HG03045 (cell line): Measurements from ENCODE around the gene LAMTOR1.

Experiments used
- ATAC-seq: cut with Tn5 transposase; IDR thresholded peaks from one replicate; pipeline ENCODE4 v1.9.1; 2021; ENCODE audit warnings: mild to moderate bottlenecking, moderate library complexity; ENCODE audit not compliant: unreplicated experiment

Gene LAMTOR1

GRCh38 chr11:72120930-72121329 is 17.8 kb upstream of the LAMTOR1 start:
- ATAC-seq = no peak

GRCh38 chr11:72119198-72119597 is 16.1 kb upstream of the LAMTOR1 start:
- ATAC-seq = no peak

- ATAC-seq = no peak
These were observed 13.1 kb upstream of the LAMTOR1 start for GRCh38 chr11:72116019-72116755.

GRCh38 chr11:72114570-72114969 is 11.5 kb upstream of the LAMTOR1 start:
- no peak for ATAC-seq

- ATAC-seq = no peak
These were observed 10.1 kb upstream of the LAMTOR1 start for GRCh38 chr11:72112978-72113808.

DNA sequence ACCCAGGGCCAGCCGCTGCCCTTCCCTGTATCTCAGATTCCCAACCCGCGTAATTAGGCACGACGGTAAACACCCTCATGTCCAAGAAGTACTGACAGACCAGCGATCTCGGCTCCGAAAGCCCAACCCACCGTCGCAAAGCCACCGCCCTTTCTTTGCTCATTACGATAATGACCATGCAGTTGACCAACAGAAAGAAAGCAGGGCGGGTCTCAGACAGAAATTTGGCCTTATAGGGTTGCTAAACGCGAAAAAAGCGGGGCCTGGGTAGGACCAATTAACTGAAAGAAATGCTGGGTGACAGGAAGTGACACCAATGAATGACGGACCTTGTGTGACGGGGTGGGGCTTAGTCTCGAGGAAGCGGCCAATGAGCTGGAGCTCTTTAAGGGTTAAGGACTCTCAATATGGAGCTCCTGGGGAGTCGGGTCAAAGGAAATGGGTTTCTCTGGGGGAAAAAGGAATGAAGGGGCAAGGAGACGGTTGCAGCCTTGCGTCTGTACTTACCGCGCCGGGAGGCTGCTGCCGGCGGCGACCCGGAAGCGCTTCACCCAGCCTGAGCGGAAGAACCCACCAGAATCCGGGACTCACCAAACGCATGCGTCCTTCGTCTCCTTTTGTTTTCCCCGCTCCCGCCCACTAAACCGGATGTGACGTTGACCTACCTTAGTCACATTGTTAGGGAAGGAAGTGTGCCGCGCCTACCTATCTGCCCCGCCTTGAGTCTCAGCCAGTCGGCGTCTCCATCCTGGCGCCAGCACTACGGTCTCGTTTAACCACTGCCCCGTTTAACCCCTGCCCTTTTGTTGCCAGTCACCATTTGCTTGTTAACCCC is 9.3 kb upstream of the LAMTOR1 start, which contains the start of gene ANAPC15:
Gene ANAPC15 (minus strand): TSS at position 553 of the 835 bp plus-strand sequence. CDS start 1,419 bp downstream, outside the sequence.
- ATAC-seq = peak; percentile 89

- peak; percentile 1 for ATAC-seq
These were observed 8.4 kb upstream of the LAMTOR1 start for GRCh38 chr11:72111300-72112142.

DNA sequence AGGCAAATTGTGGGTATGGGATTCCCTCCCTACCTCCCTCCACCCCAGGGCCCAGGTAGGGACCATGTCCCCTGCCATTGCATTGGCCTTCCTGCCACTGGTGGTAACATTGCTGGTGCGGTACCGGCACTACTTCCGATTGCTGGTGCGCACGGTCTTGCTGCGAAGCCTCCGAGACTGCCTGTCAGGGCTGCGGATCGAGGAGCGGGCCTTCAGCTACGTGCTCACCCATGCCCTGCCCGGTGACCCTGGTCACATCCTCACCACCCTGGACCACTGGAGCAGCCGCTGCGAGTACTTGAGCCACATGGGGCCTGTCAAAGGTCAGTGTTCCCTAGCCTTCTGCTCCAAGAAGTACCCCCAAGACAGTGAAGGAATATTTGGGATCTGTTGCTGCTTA is 2.8 kb upstream of the LAMTOR1 start, which contains the start of gene TOMT:
Gene TOMT (plus strand): TSS at position 37 of the 400 bp plus-strand sequence. CDS start 28 bp downstream, at position 65.
- no peak for ATAC-seq

- ATAC-seq = no peak
These were observed 664 bp upstream of the LAMTOR1 start for GRCh38 chr11:72103754-72104167.

GRCh38 chr11:72102631-72102945 is 509 bp downstream of the LAMTOR1 start:
- no peak for ATAC-seq

- ATAC-seq = no peak
These were observed 935 bp downstream of the LAMTOR1 start for GRCh38 chr11:72102162-72102561.

- ATAC-seq = no peak
These were observed 2.6 kb downstream of the LAMTOR1 start for GRCh38 chr11:72100462-72100861.

DNA sequence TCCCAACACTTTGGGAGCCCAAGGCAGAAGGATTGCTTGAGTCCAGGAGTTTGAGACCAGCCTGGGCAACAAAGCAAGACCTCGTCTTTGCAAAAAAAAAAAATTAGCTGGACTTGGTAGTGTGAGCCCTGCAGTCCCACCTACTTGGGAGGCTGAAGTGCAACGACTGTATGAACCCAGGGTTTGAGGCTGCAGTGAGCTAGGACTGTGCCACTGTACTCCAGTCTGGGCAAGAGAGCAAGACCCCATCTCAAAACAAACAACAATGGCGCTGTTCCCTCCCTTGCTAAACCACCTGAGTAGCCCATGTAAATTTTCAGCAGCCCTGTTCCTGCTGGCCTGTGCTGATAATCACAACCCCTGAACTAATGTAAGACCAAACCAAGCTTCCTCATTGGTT is 3.1 kb downstream of the LAMTOR1 start:
- no peak for ATAC-seq

- no peak for ATAC-seq
These were observed 4.4 kb downstream of the LAMTOR1 start for GRCh38 chr11:72098741-72099140.

DNA sequence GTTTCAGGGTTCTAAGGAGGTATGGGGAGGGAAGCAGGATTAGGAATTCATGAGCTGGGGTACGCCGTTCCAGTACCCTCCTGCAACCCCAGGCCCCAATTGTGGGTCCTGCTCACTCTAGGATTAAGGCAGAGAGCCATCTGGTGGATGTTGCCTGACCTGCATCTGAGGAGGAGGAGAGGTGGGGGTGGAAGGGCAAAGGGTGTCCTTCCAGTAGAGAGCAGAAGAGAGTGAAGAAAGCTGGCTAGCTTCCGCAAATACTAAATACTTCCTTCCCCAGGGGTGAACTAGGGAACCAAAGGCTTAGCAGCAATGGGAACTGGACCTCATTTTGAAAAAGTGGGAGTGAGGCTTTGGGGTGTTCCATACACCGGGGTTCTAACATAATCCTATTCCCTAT is 11.8 kb downstream of the LAMTOR1 start:
- no peak for ATAC-seq

DNA sequence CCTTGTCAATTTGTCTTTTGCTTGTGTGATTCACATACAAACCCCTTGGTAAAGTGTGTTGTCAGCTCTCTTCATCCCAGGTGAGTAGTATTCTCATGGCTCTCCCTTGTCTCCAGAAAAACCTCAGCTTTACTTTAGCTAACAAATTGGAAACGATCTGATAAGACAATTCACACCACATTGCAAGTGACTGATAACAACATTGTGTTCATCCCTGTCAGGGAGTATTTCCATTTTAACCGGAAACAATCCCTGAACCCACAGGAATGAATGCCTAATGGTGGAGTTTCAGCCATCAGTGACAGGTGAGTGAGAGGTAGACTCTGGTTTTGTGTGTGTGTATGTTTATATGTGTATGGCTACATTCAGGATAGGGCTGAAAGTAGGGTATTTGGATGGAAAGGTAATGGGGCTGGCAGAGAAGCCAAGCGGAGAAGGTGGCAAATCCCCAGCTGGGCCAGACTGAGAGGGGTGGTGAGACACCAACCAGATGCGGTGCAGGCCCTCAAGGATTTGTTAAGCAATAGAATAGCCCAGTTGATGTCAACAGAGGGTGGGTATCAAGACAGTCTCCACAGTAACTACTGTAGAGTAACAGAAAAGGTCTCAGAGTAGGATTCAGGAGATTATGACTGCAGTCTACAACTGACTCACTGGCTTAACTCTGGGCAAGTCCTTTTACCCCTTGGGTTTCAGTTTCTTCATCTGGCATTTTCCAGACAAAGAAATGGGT is 14.9 kb downstream of the LAMTOR1 start:
- no peak for ATAC-seq

DNA sequence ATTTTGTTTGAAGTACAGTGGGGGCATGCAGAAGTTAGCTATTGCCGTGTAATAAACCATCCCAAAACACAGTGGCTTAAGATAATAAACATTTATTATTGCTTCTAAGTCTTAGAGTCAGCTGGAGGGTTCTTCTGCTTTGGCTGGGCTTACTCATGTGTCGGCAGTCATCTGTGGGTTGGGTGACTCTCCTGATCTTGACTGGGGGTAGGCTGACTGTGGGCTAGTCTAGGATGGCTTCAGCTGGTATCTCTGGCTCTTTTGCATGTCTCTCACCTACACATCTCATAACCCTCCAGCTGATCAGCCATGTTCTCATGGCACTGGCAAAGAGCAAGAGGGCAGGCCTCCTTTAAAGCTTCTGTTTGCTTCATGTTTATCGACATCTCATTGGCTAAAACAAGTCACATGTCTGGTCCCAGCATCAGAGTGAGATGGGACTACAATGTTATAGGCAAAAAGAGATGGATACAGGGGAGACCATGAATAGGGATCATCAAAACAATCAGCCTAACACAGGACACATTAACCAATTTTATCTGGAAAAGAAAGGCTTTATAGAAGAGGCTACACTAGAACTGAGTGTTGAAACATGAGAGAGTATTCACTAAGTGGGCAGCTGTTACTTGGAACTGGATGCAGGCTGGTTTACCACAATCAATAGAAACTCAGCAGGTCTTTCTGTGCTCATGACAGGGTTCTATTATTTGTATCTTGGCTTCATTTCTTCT is 17.3 kb downstream of the LAMTOR1 start:
- ATAC-seq = no peak

DNA sequence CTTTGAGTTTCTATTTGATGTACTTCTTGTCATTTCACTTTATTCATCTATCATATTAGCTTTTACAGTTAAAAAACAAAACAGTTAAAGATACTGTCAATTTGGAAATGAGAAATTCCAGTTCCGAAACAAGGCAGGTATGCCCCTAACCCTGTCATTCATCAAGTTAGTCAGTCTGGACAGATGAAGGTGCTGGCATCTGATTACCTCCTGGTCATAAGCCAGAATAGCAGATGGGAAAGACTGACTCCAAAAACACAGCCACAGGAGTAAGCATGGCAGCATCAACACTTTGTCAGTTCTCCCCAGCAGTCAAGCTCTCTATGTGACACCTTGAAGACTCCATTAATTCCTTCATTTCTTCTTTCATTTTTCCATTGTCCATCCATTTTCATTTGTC is 18.1 kb downstream of the LAMTOR1 start:
- no peak for ATAC-seq

- ATAC-seq = no peak
These were observed 19.0 kb downstream of the LAMTOR1 start for GRCh38 chr11:72084076-72084475.
